Gastrocnemius medialis (tissue), 4 donors: ENCODE measurements around the gene BBX. TPM values are rescaled to one million over a fixed set of nuclear protein-coding genes. Genes with fewer than 3 reads are reported as not detected.
A peak's percentile ranks its signal among the peaks of the same experiment; 100 is the strongest.

Source experiments
- ATAC-seq, 2 donors: fragments of 150-250 bp; one replicate each; pipeline ENCODE4 v1.9.1; 2016
- DNase-seq, 2 donors: peaks; one replicate each; pipeline ENCODE4 v3.0.0-alpha.2; 2019
- H3K27ac ChIP-seq, 4 donors: fragments of 200-600 bp; sonication (generic); 1 replicate in 1 of 4; 2 replicates in 3 of 4; pipeline ENCODE4 v1.5.1; 2016 to 2018; ENCODE audit warnings: mild to moderate bottlenecking in 2 of 4, moderate library complexity in 1 of 4
- H3K27me3 ChIP-seq, 3 donors: fragments of 200-600 bp; sonication (generic) in 2 of 3; 1 replicate in 1 of 3; 2 replicates in 2 of 3; pipeline versions ENCODE4 v1.5.1 to v1.6.0; 2016 to 2019; ENCODE audit warnings: mild to moderate bottlenecking in 1 of 3, moderate library complexity in 1 of 3
- H3K36me3 ChIP-seq, 2 donors: fragments of 200-600 bp; sonication (generic) in 1 of 2; one replicate each; pipeline ENCODE4 v1.5.1; 2017 to 2018
- H3K4me1 ChIP-seq, 2 donors: fragments of 200-600 bp; sonication (generic) in 1 of 2; one replicate each; pipeline ENCODE4 v1.5.1; 2016 to 2017; ENCODE audit warnings: mild to moderate bottlenecking in 2 of 2
- H3K4me3 ChIP-seq, 4 donors: fragments of 200-600 bp; sonication (generic) in 3 of 4; 1 replicate in 1 of 4; 2 replicates in 3 of 4; pipeline ENCODE4 v1.5.1; 2016 to 2019; ENCODE audit warnings: mild to moderate bottlenecking in 2 of 4
- H3K9me3 ChIP-seq, 3 donors: fragments of 200-600 bp; sonication (generic) in 2 of 3; 1 replicate in 1 of 3; 2 replicates in 2 of 3; pipeline ENCODE4 v1.5.1; 2016 to 2019
- CTCF ChIP-seq, 5 experiments: fragments of 450-650 bp in 3 of 5; fragments of 200-600 bp in 2 of 5; sonication (generic) in 2 of 5; IDR thresholded peaks in 4 of 5; conservative IDR thresholded peaks in 1 of 5; 1 replicate in 4 of 5; 2 replicates in 1 of 5; pipeline ENCODE4 v1.5.1; 2016 to 2019; ENCODE audit warnings: antibody characterized with exemption in 5 of 5, mild to moderate bottlenecking in 3 of 5, moderate library complexity in 3 of 5
- POLR2A ChIP-seq, 2 donors: fragments of 450-650 bp; IDR thresholded peaks; one replicate each; pipeline ENCODE4 v1.6.1; 2017; ENCODE audit warnings: antibody characterized with exemption in 2 of 2, mild to moderate bottlenecking in 2 of 2, moderate library complexity in 2 of 2
- in situ Hi-C, 4 donors: fragments of 200-750 bp; cut with MboI; loops; one replicate each; pipeline versions ENCODE4 v1.15.0 to v1.8.0; 2017; ENCODE audit warnings: low sequenced_read_pairs in 4 of 4
- intact Hi-C: fragments of 100-400 bp; cut with DNase I; formaldehyde crosslinking; loops from one replicate; pipeline ENCODE4 v1.15.1; 2023; ENCODE audit warnings: low total_unique reads
- total RNA-seq, 4 donors: library from RNA; depleted of rRNA; stranded (reverse); fragments of >200 nt; gene quantifications; one replicate each; pipeline versions ENCODE4 v1.1.0 to v1.2.3, GENCODE V29; 2016

The BBX gene
- total RNA-seq, 4 donors from 2014 or later, result 15.2 to 48.3 (median 20.1) TPM

DNA sequence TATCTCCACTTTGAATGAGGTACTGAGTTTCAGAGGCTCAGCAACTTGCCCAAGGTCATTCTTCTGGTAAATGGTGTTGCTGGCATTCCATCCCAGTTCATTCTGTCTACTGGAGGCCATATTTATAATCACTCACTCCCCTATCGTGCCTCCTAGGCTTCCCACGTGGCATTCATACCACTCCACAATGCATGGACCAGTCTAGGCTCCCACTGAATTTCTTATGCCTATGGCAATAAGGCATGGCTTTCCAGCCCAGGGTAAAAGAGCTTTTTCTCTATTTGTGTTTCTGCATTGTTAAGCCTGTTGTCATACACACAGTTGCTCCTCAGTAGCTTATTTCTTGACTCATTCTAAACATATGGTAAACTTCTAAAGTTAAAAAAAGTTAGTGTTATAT lies 19.9 kb downstream of the BBX start:
- no peak for TF ChIP-seq CTCF (IDR thresholded peaks at IDR 0.05 in 4 of 5, conservative IDR thresholded peaks at IDR 0.05 in 1 of 5)
- no peak for TF ChIP-seq POLR2A (IDR thresholded peaks at IDR 0.05)
- no peaks in the 10 kb centered on the region for H3K27me3 ChIP-seq
- ATAC-seq (no peak), DNase-seq (no peak)
- no peak overlapping the region for H3K4me3 ChIP-seq
- no peaks in the 10 kb centered on the region for H3K36me3 ChIP-seq
- intact Hi-C loops, result no loop called here
- H3K9me3 ChIP-seq, result no peaks in the 10 kb centered on the region
- no peaks in the 10 kb centered on the region for H3K4me1 ChIP-seq
- no peak overlapping the region for H3K27ac ChIP-seq
- in situ Hi-C loops, result loop anchor here in 1 of 4 donors (10.0 kb wide), 1 partner anchor 308 kb away; no protein-coding TSS in a partner anchor

GRCh38 chr3:107543666-107544065 lies 20.9 kb downstream of the BBX start:
- Histone ChIP-seq H3K9me3 (no peaks in the 10 kb centered on the region), H3K36me3 (no peaks in the 10 kb centered on the region), H3K4me1 (no peaks in the 10 kb centered on the region), H3K27ac (no peak overlapping the region), H3K4me3 (no peak overlapping the region), H3K27me3 (no peaks in the 10 kb centered on the region)
- in situ Hi-C loops, result loop anchor here in 1 of 4 donors (10.0 kb wide), 1 partner anchor 309 kb away; no protein-coding TSS in a partner anchor
- TF ChIP-seq CTCF (IDR thresholded peaks at IDR 0.05 in 4 of 5, conservative IDR thresholded peaks at IDR 0.05 in 1 of 5) (peak in 2 of 5 experiments; percentile 8 to 33), POLR2A (IDR thresholded peaks at IDR 0.05) (no peak)
- intact Hi-C loops, result no loop called here
- ATAC-seq (no peak), DNase-seq (no peak)

DNA sequence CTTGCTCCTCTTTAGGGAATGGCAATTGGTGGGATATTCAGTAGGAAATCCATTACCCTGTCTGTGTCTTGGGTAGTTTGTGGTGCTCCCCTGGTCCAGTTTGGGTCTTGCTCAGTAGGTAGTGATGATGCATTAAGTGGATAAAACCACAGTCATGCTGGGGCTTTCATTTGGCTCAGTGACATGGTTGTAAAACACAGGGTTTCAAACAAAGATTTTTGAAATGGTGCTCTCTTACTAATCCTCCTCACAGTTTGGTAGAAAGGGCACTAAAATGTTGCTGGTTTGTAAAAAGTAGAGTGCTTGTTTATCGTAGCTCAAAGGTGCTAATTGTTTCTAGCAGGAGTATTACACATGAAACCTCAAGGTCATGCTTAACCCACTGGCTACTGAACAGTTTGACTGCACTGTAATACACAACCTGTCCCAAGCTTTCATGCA lies 22.9 kb downstream of the BBX start:
- Histone ChIP-seq H3K4me1 (no peaks in the 10 kb centered on the region), H3K9me3 (no peaks in the 10 kb centered on the region), H3K27me3 (no peaks in the 10 kb centered on the region), H3K36me3 (no peaks in the 10 kb centered on the region), H3K27ac (no peak overlapping the region), H3K4me3 (no peak overlapping the region)
- in situ Hi-C loops, result loop anchor here in 1 of 4 donors (10.0 kb wide), 1 partner anchor 311 kb away; no protein-coding TSS in a partner anchor
- TF ChIP-seq CTCF (IDR thresholded peaks at IDR 0.05 in 4 of 5, conservative IDR thresholded peaks at IDR 0.05 in 1 of 5) (no peak), POLR2A (IDR thresholded peaks at IDR 0.05) (no peak)
- no peak for ATAC-seq
- DNase-seq, result no peak
- intact Hi-C loops, result no loop called here

DNA sequence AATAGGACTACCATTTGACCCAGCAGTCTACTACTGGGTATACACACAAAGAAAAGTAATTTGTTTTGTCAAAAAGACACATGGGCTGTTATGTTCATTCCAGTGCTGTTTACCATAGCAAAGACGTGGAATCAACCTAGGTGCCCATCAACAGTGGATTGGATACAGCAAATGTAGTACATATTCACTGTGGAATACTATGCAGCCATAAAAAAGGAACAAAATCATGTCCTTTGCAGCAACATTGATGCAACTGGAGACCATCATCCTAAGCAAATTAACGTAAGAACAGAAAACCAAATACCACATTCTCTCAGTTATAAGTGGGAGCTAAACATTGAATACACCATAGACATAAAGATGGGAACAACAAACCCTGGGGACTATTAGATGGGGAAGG lies 25.8 kb downstream of the BBX start:
- TF ChIP-seq CTCF (IDR thresholded peaks at IDR 0.05 in 4 of 5, conservative IDR thresholded peaks at IDR 0.05 in 1 of 5) (no peak), POLR2A (IDR thresholded peaks at IDR 0.05) (no peak)
- ATAC-seq (no peak), DNase-seq (no peak)
- Histone ChIP-seq H3K4me1 (no peaks in the 10 kb centered on the region), H3K27ac (no peak overlapping the region), H3K36me3 (no peaks in the 10 kb centered on the region), H3K27me3 (no peaks in the 10 kb centered on the region), H3K9me3 (no peaks in the 10 kb centered on the region), H3K4me3 (no peak overlapping the region)
- intact Hi-C loops, result no loop called here
- in situ Hi-C loops, result loop anchor here in 1 of 4 donors (10.0 kb wide), 1 partner anchor 314 kb away; no protein-coding TSS in a partner anchor

DNA sequence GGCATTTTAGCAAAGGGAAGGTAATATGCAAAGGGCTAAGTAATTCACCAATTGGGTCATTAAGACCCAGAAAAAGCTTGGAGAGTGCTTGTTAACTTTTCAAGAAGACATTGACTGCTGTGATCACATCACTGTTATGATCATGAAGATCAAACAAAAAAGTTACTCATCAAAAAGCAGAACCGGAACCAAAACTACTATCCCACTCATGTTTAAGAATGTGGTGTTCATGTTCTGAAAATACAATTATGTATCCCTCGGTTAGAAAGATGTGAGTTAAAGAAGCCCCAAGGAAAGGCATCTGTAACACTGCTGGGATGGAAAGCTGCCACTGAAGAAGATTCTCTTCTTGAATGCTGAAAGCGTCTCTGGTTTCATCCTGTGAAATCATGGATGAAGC lies 32.6 kb downstream of the BBX start:
- ATAC-seq, result no peak
- in situ Hi-C loops, result no loop called here
- no peaks in the 10 kb centered on the region for H3K36me3 ChIP-seq
- intact Hi-C loops, result no loop called here
- TF ChIP-seq POLR2A (IDR thresholded peaks at IDR 0.05) (no peak), CTCF (IDR thresholded peaks at IDR 0.05 in 4 of 5, conservative IDR thresholded peaks at IDR 0.05 in 1 of 5) (no peak)
- no peak overlapping the region for H3K4me3 ChIP-seq
- no peaks in the 10 kb centered on the region for H3K4me1 ChIP-seq
- no peak overlapping the region for H3K27ac ChIP-seq
- H3K27me3 ChIP-seq, result no peaks in the 10 kb centered on the region
- DNase-seq, result no peak
- H3K9me3 ChIP-seq, result no peaks in the 10 kb centered on the region
